K562 (cell line): ENCODE data around the gene DLL4. TPM values are rescaled to one million over a fixed set of nuclear protein-coding genes. Genes with fewer than 3 reads are reported as not detected.

Experiments used
- ATAC-seq: fragments of 200-7000 bp; cut with Tn5 transposase; 3 replicates; pipeline ENCODE4 v1.9.1; 2020; ENCODE audit warnings: moderate library complexity
- BruUV-seq: library from RNA; stranded (reverse); fragments of 400-500 nt; replicated peaks from 2 replicates; lab custom pipeline; 2021; lab: Mats Ljungman, UMichigan
- CTCF ChIA-PET: fragments of 300-600 bp; formaldehyde crosslinking; extraction: SDS; loops from one replicate; lab custom pipeline; 2021; ENCODE audit warnings: low intra/inter-chr PET ratio; lab: Yijun Ruan, JAX
- POLR2A ChIA-PET: fragments of 300-600, 350-650 bp; sonication (Branson Sonifier 250); formaldehyde crosslinking; extraction: SDS; loops from one replicate; lab custom pipeline; 2021; ENCODE audit warnings: antibody characterized with exemption, inconsistent platforms; lab: Yijun Ruan, JAX
- DNase-seq, 4 experiments: peaks; one replicate each; pipeline versions ENCODE4 v3.0.0 to v3.0.0-alpha.2; 2011 to 2018; ENCODE audit warnings: low spot score in 3 of 4, mixed read lengths in 3 of 4; ENCODE audit errors: extremely low read depth in 1 of 4
- FAIRE-seq: peaks from 2 replicates; lab custom pipeline; 2011; peaks lifted over from hg19 to GRCh38; lab: Jason Lieb, UNC
- H2AFZ ChIP-seq: 2 replicates; pipeline ENCODE4 v1.6.0; 2011; ENCODE audit warnings: low read depth, low read length, control low read depth, inconsistent platforms
- H3K27ac ChIP-seq: fragments of 200-600 bp; 3 replicates; pipeline ENCODE4 v1.8.0; 2011; ENCODE audit warnings: low read depth, mild to moderate bottlenecking, control low read depth, inconsistent platforms, low read length, moderate library complexity, mixed read lengths; ENCODE audit errors: extremely low read depth
- H3K27me3 ChIP-seq, 2 experiments: fragments of 300-600 bp in 1 of 2; 2 replicates in 1 of 2; 3 replicates in 1 of 2; pipeline versions ENCODE4 v1.6.0 to v1.8.0; 2011; ENCODE audit warnings: inconsistent platforms in 2 of 2, low read length in 2 of 2, mild to moderate bottlenecking in 1 of 2, mixed read lengths in 1 of 2, moderate library complexity in 1 of 2; ENCODE audit not compliant: control insufficient read depth in 2 of 2, insufficient read depth in 2 of 2
- H3K36me3 ChIP-seq: fragments of 300-600 bp; 3 replicates; pipeline ENCODE4 v1.8.0; 2011; ENCODE audit warnings: mild to moderate bottlenecking, low read length, inconsistent platforms; ENCODE audit not compliant: control insufficient read depth, insufficient read depth
- H3K4me1 ChIP-seq, 2 experiments: fragments of 200-600 bp in 1 of 2; replicated peaks in 1 of 2; 2 replicates in 1 of 2; 3 replicates in 1 of 2; pipeline versions ENCODE4 v1.5.1 to v1.8.0; 2011; ENCODE audit warnings: inconsistent platforms in 2 of 2, low read length in 2 of 2, mild to moderate bottlenecking in 1 of 2, mixed read lengths in 1 of 2, moderate library complexity in 1 of 2; ENCODE audit not compliant: control insufficient read depth in 2 of 2, insufficient read depth in 2 of 2
- H3K4me2 ChIP-seq: 2 replicates; pipeline ENCODE4 v1.6.1; 2011; ENCODE audit warnings: low read length, control low read depth, inconsistent platforms, mixed read lengths; ENCODE audit not compliant: insufficient read depth
- H3K4me3 ChIP-seq: fragments of 200-600 bp; sonication (generic), shearing (Covaris generic); 2 replicates; pipeline ENCODE4 v1.5.1; 2016; ENCODE audit warnings: control low read depth, inconsistent platforms
- H3K79me2 ChIP-seq: fragments of 200-600 bp; 3 replicates; pipeline ENCODE4 v1.8.0; 2011; ENCODE audit warnings: low read length, inconsistent platforms; ENCODE audit not compliant: control insufficient read depth, insufficient read depth
- H3K9ac ChIP-seq, 2 experiments: 2 replicates each; pipeline versions ENCODE4 v1.6.0 to v1.6.1; 2011; ENCODE audit warnings: low read depth in 2 of 2, low read length in 2 of 2, control low read depth in 1 of 2, inconsistent platforms in 1 of 2, mild to moderate bottlenecking in 1 of 2, mixed read lengths in 1 of 2; ENCODE audit not compliant: insufficient read depth in 1 of 2
- H3K9me1 ChIP-seq: one replicate; pipeline ENCODE4 v1.6.0; 2011; ENCODE audit warnings: inconsistent platforms, mild to moderate bottlenecking, low read length, moderate library complexity; ENCODE audit not compliant: control insufficient read depth, insufficient read depth
- H3K9me3 ChIP-seq: replicated peaks from 2 replicates; pipeline ENCODE4 v1.5.1; 2011; ENCODE audit warnings: low read depth, low read length, inconsistent platforms; ENCODE audit not compliant: control insufficient read depth, insufficient read depth
- H4K20me1 ChIP-seq: replicated peaks from 2 replicates; pipeline ENCODE4 v1.6.1; 2011; ENCODE audit warnings: low read length, inconsistent platforms, mixed read lengths; ENCODE audit not compliant: control insufficient read depth, insufficient read depth
- BRD9 ChIP-seq: fragments of 450-650 bp; IDR thresholded peaks from 2 replicates; pipeline ENCODE4 v1.6.1; 2018; ENCODE audit warnings: low read depth; ENCODE audit not compliant: partially characterized antibody
- NCOA1 ChIP-seq: fragments of 450-650 bp; IDR thresholded peaks from 2 replicates; pipeline ENCODE4 v1.6.1; 2016; ENCODE audit warnings: low read depth
- NCOA2 ChIP-seq, 2 experiments: fragments of 450-650 bp; IDR thresholded peaks; 2 replicates each; pipeline ENCODE4 v1.6.1; 2018; ENCODE audit warnings: mild to moderate bottlenecking in 2 of 2, moderate library complexity in 1 of 2; ENCODE audit not compliant: partially characterized antibody in 2 of 2
- SIX5 ChIP-seq, 2 experiments: IDR thresholded peaks; 2 replicates each; pipeline ENCODE4 v1.6.1; 2011; ENCODE audit warnings: low read length in 2 of 2, borderline replicate concordance in 1 of 2, low read depth in 1 of 2, mild to moderate bottlenecking in 1 of 2, moderate library complexity in 1 of 2; ENCODE audit not compliant: insufficient read depth in 1 of 2
- ZC3H8 ChIP-seq: fragments of 450-650 bp; IDR thresholded peaks from 2 replicates; pipeline ENCODE4 v1.6.1; 2017
- WGBS: fragments of 100-300 bp; shearing (Covaris generic); methylation state at CpG from one replicate; pipeline ENCODE4 v1.1.6; 2016; ENCODE audit warnings: low coverage, mixed read lengths; ENCODE audit not compliant: insufficient coverage; ENCODE audit errors: missing lambda C conversion rate; 5-methylcytosine and 5-hydroxymethylcytosine counted together
- in situ Hi-C: fragments of 300-500 bp; cut with MboI; formaldehyde crosslinking; loops from 4 replicates; pipeline ENCODE4 v1.15.0; 2018; ENCODE audit warnings: inconsistent platforms, mixed read lengths
- intact Hi-C: fragments of 100-400 bp; cut with micrococcal nuclease; formaldehyde crosslinking; loops from 2 replicates; pipeline ENCODE4 v1.14.2; 2022
- polyA plus RNA-seq, 8 experiments: library from polyadenylated mRNA; depleted of rRNA in 4 of 8; stranded (reverse) in 5 of 8; unstranded in 3 of 8; fragments of >200 nt; fragmentation: Nextera tagmentation in 2 of 8; fragmentation: Illumina TruSeq in 1 of 8; extraction: Ambion mirVana in 2 of 8; extraction: Trizol in 1 of 8; gene quantifications; 2 replicates each; pipeline versions ENCODE4 v1.2.1 to v1.2.3, GENCODE V29; 2011 to 2014; ENCODE audit warnings: inconsistent platforms in 1 of 8, missing spikeins in 1 of 8
- total RNA-seq, 7 experiments: library from RNA; depleted of rRNA in 6 of 7; stranded (reverse); fragments of >200 nt in 6 of 7; fragmentation: Illumina TruSeq in 2 of 7; extraction: Trizol in 2 of 7; gene quantifications; 2 replicates each; pipeline versions ENCODE4 v1.2.1 to v1.2.3, GENCODE V29; 2011 to 2021; ENCODE audit warnings: low replicate concordance in 1 of 7
- TF ChIP-seq, protein P1 (sequence below): fragments of 450-650 bp; conservative IDR thresholded peaks from 2 replicates; pipeline ENCODE4 v1.6.1; 2016; ENCODE audit warnings: missing genetic modification characterization, low read depth, mild to moderate bottlenecking, control low read depth, missing compliant biosample characterization
- TF ChIP-seq, protein P2 (sequence below): sonication (generic); formaldehyde crosslinking; IDR thresholded peaks from 2 replicates; pipeline ENCODE4 v1.8.1; 2023; ENCODE audit warnings: mild to moderate bottlenecking, missing genetic modification reagents, moderate library complexity
- TF ChIP-seq, protein P3 (sequence below), 2 experiments: IDR thresholded peaks; 2 replicates each; pipeline ENCODE4 v1.6.1; 2011; ENCODE audit warnings: borderline replicate concordance in 1 of 2, control low read depth in 1 of 2, low read depth in 1 of 2, low read length in 1 of 2, mild to moderate bottlenecking in 1 of 2, mixed read lengths in 1 of 2, moderate library complexity in 1 of 2; ENCODE audit not compliant: insufficient read depth in 1 of 2, insufficient read length in 1 of 2, poor library complexity in 1 of 2, severe bottlenecking in 1 of 2; ENCODE audit errors: extremely low read depth in 1 of 2
- TF ChIP-seq, protein P4 (sequence below): sonication (generic); formaldehyde crosslinking; IDR thresholded peaks from 2 replicates; pipeline ENCODE4 v1.8.1; 2023; ENCODE audit warnings: mild to moderate bottlenecking, missing genetic modification reagents
- TF ChIP-seq, protein P5 (sequence below): sonication (generic); formaldehyde crosslinking; IDR thresholded peaks from 2 replicates; pipeline ENCODE4 v1.8.1; 2023; ENCODE audit warnings: mild to moderate bottlenecking, missing genetic modification reagents
- TF ChIP-seq, protein P6 (sequence below): fragments of 250-450 bp; sonication (Bioruptor Pico); IDR thresholded peaks from 2 replicates; pipeline ENCODE4 v1.8.0; 2021; ENCODE audit warnings: moderate library complexity, mild to moderate bottlenecking, inconsistent platforms

DLL4 gene
- total and polyA plus RNA-seq, 9 of the 15 experiments (the other 6 are each of a cell fraction or from before 2014, with no cell fraction given) = 0.04 to 1.1 (median 0.41) TPM; not detected in 1

DNA sequence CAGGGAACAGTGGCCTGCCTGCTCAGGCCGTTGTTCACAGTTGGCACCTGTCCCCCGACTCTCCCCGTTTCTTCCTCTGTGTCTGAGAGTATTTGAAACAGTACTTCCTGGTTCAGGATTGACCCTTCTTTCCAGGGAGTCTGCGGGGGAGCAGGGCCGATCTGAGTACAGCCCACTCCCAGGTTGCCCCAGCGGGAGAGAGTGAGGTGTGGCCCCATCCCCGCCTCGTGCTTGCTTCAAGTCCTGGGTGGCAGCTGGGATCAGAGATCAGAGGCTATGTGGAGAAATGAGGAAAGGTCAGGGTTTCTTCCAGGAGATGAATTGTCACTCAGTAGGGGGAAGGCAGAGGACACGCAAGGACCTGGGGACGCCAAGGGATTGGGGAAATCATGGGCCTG, 6.5 kb upstream of the DLL4 start:
- H4K20me1 ChIP-seq = 0 out of 2 replicates have a peak, but pooled peaks cover 4% of the 10 kb centered on the region
- POLR2A ChIA-PET = interaction anchor here (0.9 to 1.3 kb wide), 2 partner anchors 13 to 15 kb away, joined by 3 read pairs; no protein-coding TSS in a partner anchor
- no peaks in the 10 kb centered on the region for H3K79me2 ChIP-seq
- in situ Hi-C loops = no loop called here
- no peak for DNase-seq
- CTCF ChIA-PET = no interaction called here
- H3K4me2 ChIP-seq = no peak overlapping the region
- no peak overlapping the region for H3K27ac ChIP-seq
- H3K27me3 ChIP-seq = peaks cover 0 to 12% of the 10 kb centered on the region in 2 experiments; a peak in 2 of 5 replicates
- intact Hi-C loops = no loop called here
- no peak for ATAC-seq
- H3K9me1 ChIP-seq = no peaks in the 10 kb centered on the region
- H3K4me1 ChIP-seq = peaks cover 4 to 41% of the 10 kb centered on the region in 2 experiments; a peak in 3 of 5 replicates
- TF ChIP-seq, protein P1, sequence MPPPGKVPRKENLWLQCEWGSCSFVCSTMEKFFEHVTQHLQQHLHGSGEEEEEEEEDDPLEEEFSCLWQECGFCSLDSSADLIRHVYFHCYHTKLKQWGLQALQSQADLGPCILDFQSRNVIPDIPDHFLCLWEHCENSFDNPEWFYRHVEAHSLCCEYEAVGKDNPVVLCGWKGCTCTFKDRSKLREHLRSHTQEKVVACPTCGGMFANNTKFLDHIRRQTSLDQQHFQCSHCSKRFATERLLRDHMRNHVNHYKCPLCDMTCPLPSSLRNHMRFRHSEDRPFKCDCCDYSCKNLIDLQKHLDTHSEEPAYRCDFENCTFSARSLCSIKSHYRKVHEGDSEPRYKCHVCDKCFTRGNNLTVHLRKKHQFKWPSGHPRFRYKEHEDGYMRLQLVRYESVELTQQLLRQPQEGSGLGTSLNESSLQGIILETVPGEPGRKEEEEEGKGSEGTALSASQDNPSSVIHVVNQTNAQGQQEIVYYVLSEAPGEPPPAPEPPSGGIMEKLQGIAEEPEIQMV (tag) = no peak
- TF ChIP-seq, protein P2, sequence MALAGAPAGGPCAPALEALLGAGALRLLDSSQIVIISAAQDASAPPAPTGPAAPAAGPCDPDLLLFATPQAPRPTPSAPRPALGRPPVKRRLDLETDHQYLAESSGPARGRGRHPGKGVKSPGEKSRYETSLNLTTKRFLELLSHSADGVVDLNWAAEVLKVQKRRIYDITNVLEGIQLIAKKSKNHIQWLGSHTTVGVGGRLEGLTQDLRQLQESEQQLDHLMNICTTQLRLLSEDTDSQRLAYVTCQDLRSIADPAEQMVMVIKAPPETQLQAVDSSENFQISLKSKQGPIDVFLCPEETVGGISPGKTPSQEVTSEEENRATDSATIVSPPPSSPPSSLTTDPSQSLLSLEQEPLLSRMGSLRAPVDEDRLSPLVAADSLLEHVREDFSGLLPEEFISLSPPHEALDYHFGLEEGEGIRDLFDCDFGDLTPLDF (CRISPR knock-in tag) = no peak
- TF ChIP-seq, protein P3, sequence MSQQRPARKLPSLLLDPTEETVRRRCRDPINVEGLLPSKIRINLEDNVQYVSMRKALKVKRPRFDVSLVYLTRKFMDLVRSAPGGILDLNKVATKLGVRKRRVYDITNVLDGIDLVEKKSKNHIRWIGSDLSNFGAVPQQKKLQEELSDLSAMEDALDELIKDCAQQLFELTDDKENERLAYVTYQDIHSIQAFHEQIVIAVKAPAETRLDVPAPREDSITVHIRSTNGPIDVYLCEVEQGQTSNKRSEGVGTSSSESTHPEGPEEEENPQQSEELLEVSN (IDR thresholded peaks at IDR 0.05; ENCODE audit: borderline replicate concordance in 1 of 2, extremely low read depth in 1 of 2, insufficient read depth in 1 of 2, insufficient read length in 1 of 2, low read depth in 1 of 2, low read length in 1 of 2, poor library complexity in 1 of 2, severe bottlenecking in 1 of 2) = no peak
- TF ChIP-seq NCOA2 (IDR thresholded peaks at IDR 0.05; ENCODE audit: partially characterized antibody in 2 of 2) = no peak
- TF ChIP-seq, protein P4, sequence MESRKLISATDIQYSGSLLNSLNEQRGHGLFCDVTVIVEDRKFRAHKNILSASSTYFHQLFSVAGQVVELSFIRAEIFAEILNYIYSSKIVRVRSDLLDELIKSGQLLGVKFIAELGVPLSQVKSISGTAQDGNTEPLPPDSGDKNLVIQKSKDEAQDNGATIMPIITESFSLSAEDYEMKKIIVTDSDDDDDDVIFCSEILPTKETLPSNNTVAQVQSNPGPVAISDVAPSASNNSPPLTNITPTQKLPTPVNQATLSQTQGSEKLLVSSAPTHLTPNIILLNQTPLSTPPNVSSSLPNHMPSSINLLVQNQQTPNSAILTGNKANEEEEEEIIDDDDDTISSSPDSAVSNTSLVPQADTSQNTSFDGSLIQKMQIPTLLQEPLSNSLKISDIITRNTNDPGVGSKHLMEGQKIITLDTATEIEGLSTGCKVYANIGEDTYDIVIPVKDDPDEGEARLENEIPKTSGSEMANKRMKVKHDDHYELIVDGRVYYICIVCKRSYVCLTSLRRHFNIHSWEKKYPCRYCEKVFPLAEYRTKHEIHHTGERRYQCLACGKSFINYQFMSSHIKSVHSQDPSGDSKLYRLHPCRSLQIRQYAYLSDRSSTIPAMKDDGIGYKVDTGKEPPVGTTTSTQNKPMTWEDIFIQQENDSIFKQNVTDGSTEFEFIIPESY (CRISPR knock-in tag) = no peak
- TF ChIP-seq BRD9 = no peak
- TF ChIP-seq NCOA1 = no peak
- TF ChIP-seq, protein P5, sequence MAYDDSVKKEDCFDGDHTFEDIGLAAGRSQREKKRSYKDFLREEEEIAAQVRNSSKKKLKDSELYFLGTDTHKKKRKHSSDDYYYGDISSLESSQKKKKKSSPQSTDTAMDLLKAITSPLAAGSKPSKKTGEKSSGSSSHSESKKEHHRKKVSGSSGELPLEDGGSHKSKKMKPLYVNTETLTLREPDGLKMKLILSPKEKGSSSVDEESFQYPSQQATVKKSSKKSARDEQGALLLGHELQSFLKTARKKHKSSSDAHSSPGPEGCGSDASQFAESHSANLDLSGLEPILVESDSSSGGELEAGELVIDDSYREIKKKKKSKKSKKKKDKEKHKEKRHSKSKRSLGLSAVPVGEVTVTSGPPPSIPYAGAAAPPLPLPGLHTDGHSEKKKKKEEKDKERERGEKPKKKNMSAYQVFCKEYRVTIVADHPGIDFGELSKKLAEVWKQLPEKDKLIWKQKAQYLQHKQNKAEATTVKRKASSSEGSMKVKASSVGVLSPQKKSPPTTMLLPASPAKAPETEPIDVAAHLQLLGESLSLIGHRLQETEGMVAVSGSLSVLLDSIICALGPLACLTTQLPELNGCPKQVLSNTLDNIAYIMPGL = no peak
- TF ChIP-seq, protein P6, sequence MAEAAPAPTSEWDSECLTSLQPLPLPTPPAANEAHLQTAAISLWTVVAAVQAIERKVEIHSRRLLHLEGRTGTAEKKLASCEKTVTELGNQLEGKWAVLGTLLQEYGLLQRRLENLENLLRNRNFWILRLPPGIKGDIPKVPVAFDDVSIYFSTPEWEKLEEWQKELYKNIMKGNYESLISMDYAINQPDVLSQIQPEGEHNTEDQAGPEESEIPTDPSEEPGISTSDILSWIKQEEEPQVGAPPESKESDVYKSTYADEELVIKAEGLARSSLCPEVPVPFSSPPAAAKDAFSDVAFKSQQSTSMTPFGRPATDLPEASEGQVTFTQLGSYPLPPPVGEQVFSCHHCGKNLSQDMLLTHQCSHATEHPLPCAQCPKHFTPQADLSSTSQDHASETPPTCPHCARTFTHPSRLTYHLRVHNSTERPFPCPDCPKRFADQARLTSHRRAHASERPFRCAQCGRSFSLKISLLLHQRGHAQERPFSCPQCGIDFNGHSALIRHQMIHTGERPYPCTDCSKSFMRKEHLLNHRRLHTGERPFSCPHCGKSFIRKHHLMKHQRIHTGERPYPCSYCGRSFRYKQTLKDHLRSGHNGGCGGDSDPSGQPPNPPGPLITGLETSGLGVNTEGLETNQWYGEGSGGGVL (CRISPR knock-in tag) = no peak
- TF ChIP-seq SIX5 (IDR thresholded peaks at IDR 0.05; ENCODE audit: borderline replicate concordance in 1 of 2, insufficient read depth in 1 of 2, low read depth in 1 of 2, low read length in 2 of 2) = no peak
- no peak for TF ChIP-seq ZC3H8
- no TSS peak for BruUV-seq
- 41% methylated on average over 10 of the region's 10 CpGs for WGBS
- no peaks in the 10 kb centered on the region for H3K9me3 ChIP-seq
- H3K4me3 ChIP-seq = no peak overlapping the region
- no peak overlapping the region for H2AFZ ChIP-seq
- peak overlapping the region in 1 of 2 experiments; percentile 43; a peak in 1 of 4 replicates for H3K9ac ChIP-seq
- FAIRE-seq = no peak
- H3K36me3 ChIP-seq = no peaks in the 10 kb centered on the region
